Activated naive CD8-positive, alpha-beta T cell treated with anti-CD3 and anti-CD28 coated beads, Interleukin-2, amount 50 U/mL, for 24 hours (primary cell): ENCODE data around the gene KMT5C.

Experiments used
- ATAC-seq: fragments of 150-1000 bp; cut with Tn5 transposase; one replicate; pipeline ENCODE4 v1.10.0; 2021
- DNase-seq: peaks from one replicate; pipeline ENCODE4 v3.0.0; 2021
- H3K27ac Mint-ChIP-seq: one replicate; pipeline ENCODE4 v1.8.0; 2021; ENCODE audit warnings: mild to moderate bottlenecking, mixed read lengths
- H3K27me3 Mint-ChIP-seq: one replicate; pipeline ENCODE4 v1.8.0; 2021; ENCODE audit warnings: mixed read lengths
- H3K36me3 Mint-ChIP-seq: one replicate; pipeline ENCODE4 v1.8.0; 2021; ENCODE audit warnings: low read depth, mixed read lengths
- H3K4me1 Mint-ChIP-seq: one replicate; pipeline ENCODE4 v1.8.0; 2021; ENCODE audit warnings: mixed read lengths
- H3K4me3 Mint-ChIP-seq: one replicate; pipeline ENCODE4 v1.8.0; 2021; ENCODE audit warnings: mild to moderate bottlenecking, moderate library complexity, mixed read lengths
- H3K9me3 Mint-ChIP-seq: one replicate; pipeline ENCODE4 v1.8.0; 2021; ENCODE audit warnings: mixed read lengths

Gene KMT5C

GRCh38 chr19:55362990-55363716 lies 23.5 kb downstream of the KMT5C start, which contains the start of gene GARIN5B:
Gene GARIN5B, minus strand, starts transcription at chr19:55363260. Its CDS starts 194 bp downstream, at chr19:55363066.
- peaks cover 4% of the 10 kb centered on the region for H3K27me3 Mint-ChIP-seq
- H3K4me3 Mint-ChIP-seq = no peak within 1 kb of the TSS
- no peak for DNase-seq
- no peak within 1 kb of the TSS for H3K27ac Mint-ChIP-seq
- no peaks in the 10 kb centered on the region for H3K4me1 Mint-ChIP-seq
- H3K36me3 Mint-ChIP-seq = no peaks in the 10 kb centered on the region
- ATAC-seq = no peak
- no peaks in the 10 kb centered on the region for H3K9me3 Mint-ChIP-seq

GRCh38 chr19:55365245-55365644 lies 25.6 kb downstream of the KMT5C start:
- H3K27me3 Mint-ChIP-seq = peaks cover 9% of the 10 kb centered on the region
- no peaks in the 10 kb centered on the region for H3K9me3 Mint-ChIP-seq
- H3K4me1 Mint-ChIP-seq = peaks cover 4% of the 10 kb centered on the region
- ATAC-seq (no peak), DNase-seq (no peak)
- no peak overlapping the region for H3K4me3 Mint-ChIP-seq
- H3K27ac Mint-ChIP-seq = no peak overlapping the region
- H3K36me3 Mint-ChIP-seq = no peaks in the 10 kb centered on the region

GRCh38 chr19:55365964-55366363 lies 26.3 kb downstream of the KMT5C start:
- H3K36me3 Mint-ChIP-seq = peaks cover under 1% of the 10 kb centered on the region
- DNase-seq (no peak), ATAC-seq (no peak)
- peaks cover 10% of the 10 kb centered on the region for H3K4me1 Mint-ChIP-seq
- H3K4me3 Mint-ChIP-seq = no peak overlapping the region
- no peak overlapping the region for H3K27ac Mint-ChIP-seq
- H3K9me3 Mint-ChIP-seq = no peaks in the 10 kb centered on the region
- H3K27me3 Mint-ChIP-seq = peaks cover 15% of the 10 kb centered on the region

- DNase-seq = no peak
- H3K4me3 Mint-ChIP-seq = no peak overlapping the region
Observed at GRCh38 chr19:55366790-55367189, 27.1 kb downstream of the KMT5C start.

GRCh38 chr19:55368106-55368505 lies 28.4 kb downstream of the KMT5C start:
- H3K4me3 Mint-ChIP-seq = no peak overlapping the region
- peaks cover 31% of the 10 kb centered on the region for H3K27me3 Mint-ChIP-seq
- ATAC-seq (no peak), DNase-seq (no peak)
- H3K36me3 Mint-ChIP-seq = peaks cover 2% of the 10 kb centered on the region
- H3K9me3 Mint-ChIP-seq = no peaks in the 10 kb centered on the region
- H3K4me1 Mint-ChIP-seq = peaks cover 17% of the 10 kb centered on the region
- no peak overlapping the region for H3K27ac Mint-ChIP-seq

More at GRCh38 chr19:55366790-55367189, 27.1 kb downstream of the KMT5C start:
- H3K9me3 Mint-ChIP-seq = no peaks in the 10 kb centered on the region
- peaks cover 2% of the 10 kb centered on the region for H3K36me3 Mint-ChIP-seq
- H3K27ac Mint-ChIP-seq = no peak overlapping the region
- peaks cover 23% of the 10 kb centered on the region for H3K27me3 Mint-ChIP-seq
- peaks cover 12% of the 10 kb centered on the region for H3K4me1 Mint-ChIP-seq
- ATAC-seq = no peak

- Mint-ChIP-seq H3K4me3 (no peak overlapping the region), H3K9me3 (no peaks in the 10 kb centered on the region), H3K27me3 (peaks cover 37% of the 10 kb centered on the region), H3K36me3 (peaks cover 2% of the 10 kb centered on the region), H3K27ac (no peak overlapping the region), H3K4me1 (peaks cover 22% of the 10 kb centered on the region)
- DNase-seq (no peak), ATAC-seq (no peak)
Observed at GRCh38 chr19:55368701-55369563, 29.3 kb downstream of the KMT5C start.

GRCh38 chr19:55369653-55370304 lies 30.1 kb downstream of the KMT5C start:
- Mint-ChIP-seq H3K9me3 (no peaks in the 10 kb centered on the region), H3K27ac (no peak overlapping the region), H3K27me3 (peaks cover 38% of the 10 kb centered on the region), H3K4me3 (peak overlapping the region; percentile 71), H3K4me1 (peaks cover 22% of the 10 kb centered on the region), H3K36me3 (peaks cover 2% of the 10 kb centered on the region)
- DNase-seq (peak; percentile 50), ATAC-seq (peak; percentile 63)

- H3K36me3 Mint-ChIP-seq = peaks cover 2% of the 10 kb centered on the region
- H3K9me3 Mint-ChIP-seq = no peaks in the 10 kb centered on the region
- H3K4me3 Mint-ChIP-seq = peak within 1 kb of the TSS; percentile 71
- DNase-seq = no peak
- H3K27me3 Mint-ChIP-seq = peaks cover 40% of the 10 kb centered on the region
- no peak within 1 kb of the TSS for H3K27ac Mint-ChIP-seq
- H3K4me1 Mint-ChIP-seq = peaks cover 22% of the 10 kb centered on the region
- no peak for ATAC-seq
Observed at GRCh38 chr19:55370305-55370988, 30.8 kb downstream of the KMT5C start, which contains the start of gene IL11. Gene IL11, minus strand, starts transcription at chr19:55370463. Its CDS starts 153 bp downstream, at chr19:55370310.

- H3K4me1 Mint-ChIP-seq = peaks cover 22% of the 10 kb centered on the region
- H3K9me3 Mint-ChIP-seq = no peaks in the 10 kb centered on the region
- H3K36me3 Mint-ChIP-seq = peaks cover 2% of the 10 kb centered on the region
- ATAC-seq (peak; percentile 65), DNase-seq (peak; percentile 53)
- H3K27me3 Mint-ChIP-seq = peaks cover 41% of the 10 kb centered on the region
- H3K27ac Mint-ChIP-seq = no peak overlapping the region
- no peak overlapping the region for H3K4me3 Mint-ChIP-seq
Observed at GRCh38 chr19:55372316-55373081, 32.8 kb downstream of the KMT5C start.

GRCh38 chr19:55373306-55373992 lies 33.8 kb downstream of the KMT5C start:
- Mint-ChIP-seq H3K27me3 (peaks cover 39% of the 10 kb centered on the region), H3K4me3 (no peak overlapping the region), H3K4me1 (peaks cover 22% of the 10 kb centered on the region), H3K36me3 (peaks cover 2% of the 10 kb centered on the region), H3K9me3 (no peaks in the 10 kb centered on the region), H3K27ac (no peak overlapping the region)
- ATAC-seq = no peak
- no peak for DNase-seq

GRCh38 chr19:55373993-55374757 lies 34.5 kb downstream of the KMT5C start:
- Mint-ChIP-seq H3K27me3 (peaks cover 39% of the 10 kb centered on the region), H3K9me3 (no peaks in the 10 kb centered on the region), H3K4me3 (no peak overlapping the region), H3K36me3 (peaks cover 2% of the 10 kb centered on the region), H3K27ac (no peak overlapping the region), H3K4me1 (peaks cover 22% of the 10 kb centered on the region)
- DNase-seq (no peak), ATAC-seq (no peak)

GRCh38 chr19:55376241-55376933 lies 36.7 kb downstream of the KMT5C start, which contains the start of gene TMEM190:
Gene TMEM190, plus strand, starts transcription at chr19:55376826. Its CDS starts 28 bp downstream, at chr19:55376854.
- ATAC-seq = no peak
- DNase-seq = no peak
- peaks cover 24% of the 10 kb centered on the region for H3K27me3 Mint-ChIP-seq
- H3K9me3 Mint-ChIP-seq = no peaks in the 10 kb centered on the region
- H3K4me3 Mint-ChIP-seq = no peak within 1 kb of the TSS
- no peak within 1 kb of the TSS for H3K27ac Mint-ChIP-seq
- peaks cover 10% of the 10 kb centered on the region for H3K4me1 Mint-ChIP-seq
- H3K36me3 Mint-ChIP-seq = peaks cover 3% of the 10 kb centered on the region
